Amniotic stem cell (primary cell): ENCODE measurements around the gene RALGPS1.
"Not testable (repeated sequence)": the region's sequence is repeated elsewhere in the genome, so short reads cannot be mapped to it uniquely, and the experiment has no call there.

Experiments used
- DNase-seq: peaks from one replicate; lab custom pipeline; 2025; lab: John Stamatoyannopoulos, UW

The RALGPS1 gene

DNA sequence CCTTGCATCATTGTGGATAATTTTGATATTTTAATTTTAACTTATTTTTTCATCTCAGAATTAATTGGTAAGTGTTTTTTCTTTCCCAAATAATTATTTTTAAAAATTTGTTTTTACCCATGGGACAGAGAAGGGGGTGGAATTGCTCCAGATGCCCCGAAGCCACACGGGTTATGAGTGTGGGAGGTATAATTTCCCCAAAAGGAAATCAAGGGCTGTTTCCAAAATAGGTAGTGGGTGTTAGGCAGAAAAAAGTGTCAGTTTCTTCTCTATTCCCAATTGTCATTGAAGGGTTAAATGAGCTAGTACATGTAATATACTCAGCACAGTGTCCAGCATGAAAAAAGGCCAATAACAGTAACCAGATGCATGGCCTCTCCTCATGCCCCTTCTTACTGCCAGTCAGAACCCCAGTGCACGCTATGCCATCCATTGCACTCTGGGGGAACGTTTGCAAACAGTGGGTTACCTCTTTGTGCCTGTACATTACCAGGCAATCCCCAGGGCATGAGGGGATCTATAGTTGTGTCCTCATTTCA, 244.3 kb downstream of the RALGPS1 start:
- DNase-seq: no peak

DNA sequence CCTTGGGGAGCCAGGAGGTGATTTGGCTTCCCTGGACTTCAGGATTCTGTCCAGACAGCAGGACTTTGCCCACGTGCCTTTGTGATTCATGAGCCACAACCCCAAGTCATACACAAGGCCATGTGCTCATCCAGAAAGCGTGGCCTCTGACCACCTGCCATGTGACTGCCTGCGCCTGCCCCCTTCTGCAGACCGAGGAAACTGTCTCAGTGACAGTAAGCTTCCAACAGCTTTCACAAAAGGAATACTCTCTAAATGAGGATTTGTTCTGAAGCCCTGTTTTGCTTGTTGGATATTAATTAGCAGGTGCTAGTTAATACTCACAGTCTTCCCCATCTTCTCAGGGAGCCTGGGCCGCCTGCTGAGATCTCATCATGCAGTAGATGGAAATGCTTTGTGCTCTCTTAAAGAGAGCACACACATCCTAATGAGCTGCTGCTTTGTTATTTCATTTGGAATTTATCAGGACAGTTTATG, 244.8 kb downstream of the RALGPS1 start:
- DNase-seq: peak; percentile 2

DNA sequence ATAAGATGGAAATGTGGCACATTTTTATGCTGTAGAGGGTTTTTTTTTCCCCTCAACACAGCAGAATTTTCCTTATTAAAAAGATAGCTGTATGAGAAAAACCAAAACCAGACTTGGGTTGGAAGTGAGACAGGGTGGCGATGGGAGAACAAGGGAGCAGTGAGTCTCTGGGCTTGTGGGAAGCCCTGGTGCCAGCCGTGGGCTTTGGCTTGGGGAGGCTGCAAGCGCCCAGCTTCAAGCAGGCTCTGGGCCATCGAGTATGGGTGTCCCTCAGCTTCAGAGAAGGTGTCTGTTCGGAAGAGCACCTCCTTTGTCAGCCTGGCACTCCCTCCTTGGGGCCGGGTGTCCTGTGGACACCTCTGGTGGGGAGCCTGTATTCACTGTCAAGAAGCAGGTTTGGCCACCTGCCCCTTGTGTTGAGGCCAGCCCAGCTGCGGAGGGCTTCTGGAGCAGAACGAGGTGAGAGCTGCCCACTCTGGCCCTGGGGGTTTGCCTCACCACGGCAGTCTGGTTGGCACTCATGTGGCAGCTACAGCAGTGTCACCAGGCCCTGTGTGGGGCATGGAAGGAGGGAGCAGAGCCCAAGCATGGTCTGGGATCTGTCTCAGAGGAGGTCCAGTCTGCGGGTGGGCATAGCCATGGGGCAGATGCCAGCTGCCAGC, 245.5 kb downstream of the RALGPS1 start:
- no peak for DNase-seq

DNA sequence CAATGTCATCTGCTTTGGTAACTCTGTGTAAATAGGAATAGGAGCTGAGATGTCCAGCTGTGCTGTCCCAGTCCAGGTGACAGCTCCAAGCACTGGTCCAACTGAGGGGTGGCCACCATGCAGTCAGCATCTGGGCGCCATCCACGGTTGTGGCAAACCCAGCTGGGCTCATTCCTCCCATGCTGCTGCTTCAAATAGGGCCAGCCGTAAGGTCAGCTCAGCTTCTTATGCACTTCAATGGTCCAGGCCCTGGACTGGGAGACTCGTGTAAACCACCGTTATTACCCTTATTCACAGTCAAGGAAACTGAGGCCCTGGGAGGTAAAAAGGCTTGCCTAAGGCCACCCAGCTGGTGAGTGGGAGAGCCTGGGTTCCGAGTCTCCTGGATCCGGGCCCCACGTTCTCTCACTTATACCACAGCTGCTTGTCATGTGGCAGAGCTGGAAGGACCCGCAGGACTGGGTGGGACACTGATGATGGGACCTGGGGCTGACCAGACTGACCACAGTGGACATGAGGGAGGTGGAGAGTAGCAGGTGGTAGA, 246.6 kb downstream of the RALGPS1 start:
- no peak for DNase-seq

DNA sequence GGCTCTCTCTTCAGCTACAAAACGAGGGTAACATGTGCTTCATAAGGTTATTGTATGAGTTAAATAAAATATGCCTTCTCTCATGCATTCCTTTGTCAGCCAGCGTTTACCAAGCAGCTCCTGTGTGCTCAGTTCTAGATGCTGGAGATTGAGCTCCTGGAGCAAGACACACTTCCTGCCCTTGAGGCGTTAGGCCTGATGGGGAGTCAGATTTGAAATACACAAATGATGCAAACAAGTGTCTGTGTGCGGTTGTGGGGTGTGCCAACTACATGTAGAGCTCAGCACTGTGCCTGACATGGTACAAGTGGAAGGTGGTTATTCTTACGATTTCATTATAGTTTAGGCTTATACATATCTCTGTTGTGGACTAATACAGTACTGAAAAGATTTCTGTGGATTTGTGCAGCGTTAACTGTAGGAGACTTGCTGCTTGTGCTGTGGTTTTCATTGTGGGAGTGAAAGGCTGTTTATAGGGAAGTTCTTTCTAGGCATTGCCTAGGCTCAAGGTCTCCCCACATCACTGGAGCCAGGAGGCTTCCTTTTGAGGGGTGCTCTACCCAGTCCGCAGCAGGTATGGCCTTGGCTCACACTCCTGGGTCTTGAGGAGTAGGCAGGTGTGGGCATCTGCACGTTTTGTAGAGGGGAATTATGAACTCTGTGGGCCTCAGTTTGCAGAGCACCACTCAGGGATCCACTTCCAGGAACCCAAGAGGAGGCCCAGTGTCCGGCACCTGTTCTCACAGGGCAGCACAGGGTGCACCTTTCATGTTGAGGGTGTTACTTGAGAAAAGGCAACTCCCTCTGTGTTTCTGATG, 247.7 kb downstream of the RALGPS1 start:
- DNase-seq: no peak

DNA sequence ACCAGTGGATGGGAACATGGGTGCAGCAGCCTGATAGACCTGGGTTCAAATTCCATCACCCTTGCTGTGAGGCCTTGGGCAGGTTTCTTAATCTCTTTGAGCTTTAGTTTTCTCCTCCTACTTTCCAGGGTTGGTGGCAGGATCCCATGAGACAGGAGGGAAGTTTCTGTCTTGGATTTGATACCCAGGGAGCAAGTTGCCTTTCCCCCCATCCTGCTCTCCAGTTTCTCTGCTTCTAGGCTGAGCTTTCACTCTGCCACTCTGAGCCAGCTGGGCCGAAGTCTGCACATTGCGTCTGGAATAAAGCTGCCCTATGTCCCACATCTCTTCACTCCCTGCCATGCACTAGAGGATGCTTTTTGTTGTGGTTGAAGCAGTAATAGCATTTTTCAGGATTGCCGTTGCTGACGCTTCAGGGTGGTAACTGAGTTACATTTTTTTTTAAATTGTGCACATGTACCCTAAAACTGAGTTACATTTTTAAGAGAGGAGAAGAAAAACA, 248.3 kb downstream of the RALGPS1 start:
- no peak for DNase-seq

DNA sequence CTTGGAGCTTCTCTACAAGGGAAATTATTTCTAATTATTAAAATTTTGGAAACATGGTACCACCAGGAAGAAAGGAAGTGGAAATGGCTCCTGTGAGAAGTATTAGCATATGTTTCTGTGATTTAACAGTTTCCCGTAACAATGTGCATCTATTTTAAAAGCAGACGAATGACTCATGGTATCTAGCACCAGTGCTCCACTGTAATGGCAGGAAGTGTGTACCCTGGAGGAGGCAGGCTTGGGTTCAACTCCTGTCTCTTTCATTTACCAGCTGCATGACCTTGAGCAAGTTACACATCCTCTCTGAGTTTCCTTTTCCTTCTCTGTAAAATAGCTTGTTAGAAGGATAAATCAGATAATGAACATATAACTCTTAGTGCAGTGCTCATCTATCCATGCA, 248.8 kb downstream of the RALGPS1 start:
- DNase-seq: peak; percentile 7

DNA sequence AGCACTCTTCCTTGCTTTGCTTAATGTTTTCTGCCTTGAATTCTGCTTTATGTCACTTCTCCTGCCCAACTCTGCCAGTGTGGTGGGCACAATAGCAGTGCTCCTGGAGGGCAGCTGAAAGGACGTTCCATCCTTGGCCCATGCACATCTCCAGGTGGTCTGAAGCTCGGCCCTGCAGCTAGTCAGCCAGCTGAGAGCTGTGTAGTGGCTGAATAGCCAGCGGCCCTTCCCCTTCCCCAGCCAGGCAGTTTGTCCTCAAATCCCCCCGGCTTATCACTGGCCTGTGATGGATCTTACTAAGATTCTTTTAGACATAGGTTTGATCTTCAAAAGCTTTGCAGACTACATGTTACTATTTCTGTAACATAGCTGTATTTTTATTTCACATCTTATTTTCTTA, 250.5 kb downstream of the RALGPS1 start:
- no peak for DNase-seq

DNA sequence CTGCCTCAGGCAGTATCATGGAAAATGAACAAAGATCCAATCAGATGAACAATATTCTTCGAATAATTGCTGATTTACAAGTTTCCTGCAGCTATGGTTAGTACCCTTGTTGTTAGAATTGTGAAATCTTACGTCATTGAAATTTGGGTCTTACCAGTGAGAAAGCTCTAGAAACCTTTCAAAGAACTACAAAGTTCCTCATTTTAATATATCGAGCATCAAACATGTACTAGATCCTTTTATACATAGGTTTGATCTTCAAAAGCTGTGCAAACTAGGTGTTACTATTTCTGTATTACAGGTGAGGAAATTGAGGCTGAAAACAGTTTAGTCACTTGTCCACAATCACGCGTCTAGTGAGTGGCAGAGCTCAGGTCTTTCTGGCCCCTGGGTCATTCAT, 251.5 kb downstream of the RALGPS1 start:
- DNase-seq: no peak

DNA sequence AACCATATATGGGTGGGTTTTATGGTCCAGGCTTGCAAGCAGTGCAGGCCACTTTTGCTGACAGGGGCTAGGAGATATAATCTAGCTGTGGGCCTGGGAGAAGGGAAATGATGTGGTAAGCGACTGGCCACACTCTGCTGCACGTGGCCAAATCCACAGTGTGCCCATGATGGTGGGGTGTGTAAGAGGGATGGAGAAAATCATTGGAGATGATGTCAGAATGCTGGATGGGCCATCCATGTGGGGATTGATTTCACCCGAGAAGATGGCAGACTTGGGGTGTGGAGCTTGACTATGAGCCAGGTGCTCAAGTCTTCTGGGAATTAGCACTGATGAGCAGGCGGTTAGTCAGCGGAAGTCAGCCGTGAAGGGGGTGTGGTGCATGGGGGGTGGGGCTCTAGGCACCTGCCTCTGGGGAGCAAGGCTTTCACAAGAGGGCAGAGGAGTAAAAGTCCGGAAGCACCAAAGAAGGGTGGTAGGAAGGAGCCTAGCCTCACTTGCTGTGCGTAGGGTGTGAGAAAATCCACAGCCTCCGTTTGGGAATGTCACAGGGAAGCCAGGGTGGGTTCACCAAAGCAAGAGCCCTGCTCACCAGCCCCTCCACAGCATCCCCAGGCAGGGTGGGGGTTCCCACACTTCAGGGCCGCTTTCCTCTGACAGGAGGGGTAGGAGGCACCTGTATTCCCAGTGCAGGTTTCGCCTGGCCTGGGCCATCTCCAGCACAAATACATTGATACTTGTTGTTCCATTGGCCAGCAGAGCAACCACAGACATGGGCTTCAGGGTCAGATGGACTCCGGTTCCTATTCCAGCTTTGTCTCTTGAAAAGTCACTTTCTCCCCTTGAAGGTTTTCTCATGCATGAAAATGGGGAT, 252.3 kb downstream of the RALGPS1 start:
- no peak for DNase-seq

DNA sequence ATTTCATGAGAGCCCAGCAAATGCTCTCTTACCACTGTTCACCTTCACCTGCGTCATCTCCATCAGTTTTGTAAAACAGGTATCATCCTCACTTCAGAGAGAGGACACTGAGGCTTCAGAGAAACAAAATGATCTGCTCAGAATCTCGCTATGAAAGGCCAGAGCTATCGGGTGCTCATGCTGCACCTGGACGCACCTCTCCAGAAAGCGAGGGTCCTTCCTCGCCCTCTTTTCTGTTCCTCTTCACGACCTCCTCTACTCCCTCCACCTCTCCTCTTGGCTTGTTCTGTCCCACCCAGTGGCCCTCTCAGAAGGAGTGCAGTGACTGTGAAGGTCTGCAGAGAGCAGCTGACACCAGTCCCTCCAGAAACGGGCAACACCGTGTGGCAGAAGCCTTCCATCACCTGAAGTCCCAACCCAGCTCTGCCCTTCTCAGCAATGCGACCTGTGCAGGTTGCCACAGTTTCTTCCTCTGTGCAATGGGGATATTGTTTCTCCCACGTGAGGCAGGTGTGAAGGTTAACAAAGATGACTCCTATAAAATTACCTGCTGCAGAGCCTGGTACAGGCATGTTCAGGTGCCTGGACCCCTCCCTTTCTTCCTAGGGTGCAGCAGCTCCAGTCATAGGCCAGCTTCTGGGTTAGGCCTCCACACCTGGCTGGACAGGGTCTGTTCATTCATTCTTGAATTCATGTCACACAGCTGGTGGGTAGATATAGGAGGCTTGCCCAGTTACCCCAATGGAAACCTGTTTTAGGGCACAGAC, 253.2 kb downstream of the RALGPS1 start:
- DNase-seq: no peak

DNA sequence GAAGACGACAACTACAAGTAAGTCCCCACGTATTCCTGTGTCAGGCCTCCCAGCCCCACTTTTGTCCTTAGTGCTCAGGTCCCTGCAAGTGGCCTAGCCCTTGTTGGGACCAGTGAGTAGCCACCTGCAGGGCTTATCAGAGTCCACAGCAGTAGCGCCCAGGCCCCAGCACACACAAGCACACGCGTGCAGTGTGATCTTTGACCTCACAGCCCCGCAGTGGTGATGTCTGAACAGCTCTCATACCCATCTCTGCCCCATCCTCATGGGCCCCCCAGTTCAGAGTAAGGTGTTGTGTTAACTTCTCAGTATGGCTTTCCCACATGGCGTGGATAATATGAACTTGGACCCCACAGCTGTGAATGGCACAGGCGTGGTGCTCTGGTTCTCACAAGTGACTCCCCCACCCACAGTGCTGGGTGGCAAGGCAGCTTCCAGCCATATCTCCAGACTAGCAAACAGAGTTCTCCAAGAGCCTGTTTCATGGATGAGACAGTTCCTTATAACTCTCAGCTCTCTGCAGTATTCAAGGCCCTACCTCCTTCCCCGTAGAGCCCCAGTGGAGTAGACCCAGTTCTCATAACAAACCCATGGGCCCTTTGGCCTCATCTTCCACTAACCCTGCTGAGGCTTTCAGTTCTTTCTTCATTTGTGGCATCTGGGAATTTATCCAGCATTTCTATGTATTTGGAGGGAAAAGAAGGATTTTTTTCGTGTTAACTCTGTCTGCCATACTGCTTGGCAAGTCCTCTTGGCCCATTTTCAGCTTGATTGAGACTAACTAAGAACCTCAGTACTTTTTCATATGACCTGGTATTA, 254.4 kb downstream of the RALGPS1 start:
- DNase-seq: no peak

DNA sequence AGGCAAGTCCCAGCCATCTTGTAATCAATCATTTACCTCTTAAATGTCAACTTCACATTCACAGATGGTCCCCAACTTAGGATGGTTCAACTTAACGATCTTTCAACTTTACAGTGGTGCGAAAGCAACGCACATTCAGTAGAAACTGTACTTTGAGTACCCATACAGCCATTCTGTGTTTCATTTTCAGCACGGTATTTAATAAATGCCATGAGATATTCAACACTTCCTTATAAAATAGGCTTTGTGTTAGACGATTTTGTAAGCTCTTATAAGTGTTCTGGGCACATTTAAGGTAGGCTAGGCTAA, 254.9 kb downstream of the RALGPS1 start:
- DNase-seq: no peak

DNA sequence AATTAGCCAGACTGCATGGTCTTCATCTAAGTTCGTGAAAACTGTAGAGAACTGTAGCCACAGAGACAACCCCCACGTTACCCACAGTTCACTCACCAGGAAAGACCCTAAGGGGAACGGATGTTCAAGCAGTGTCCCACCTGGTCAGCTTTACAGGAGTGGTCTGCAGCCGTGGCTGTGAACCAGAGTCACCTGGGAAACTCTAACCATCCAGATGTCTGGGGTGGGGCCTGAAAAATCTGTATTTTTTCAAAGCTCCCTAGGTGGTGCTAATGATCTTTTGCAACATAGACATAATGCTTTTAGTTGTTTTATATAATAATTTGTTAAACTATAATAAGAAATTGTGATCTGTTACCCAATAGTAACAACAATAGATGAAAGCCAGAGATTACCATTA, 255.5 kb downstream of the RALGPS1 start:
- no peak for DNase-seq

DNA sequence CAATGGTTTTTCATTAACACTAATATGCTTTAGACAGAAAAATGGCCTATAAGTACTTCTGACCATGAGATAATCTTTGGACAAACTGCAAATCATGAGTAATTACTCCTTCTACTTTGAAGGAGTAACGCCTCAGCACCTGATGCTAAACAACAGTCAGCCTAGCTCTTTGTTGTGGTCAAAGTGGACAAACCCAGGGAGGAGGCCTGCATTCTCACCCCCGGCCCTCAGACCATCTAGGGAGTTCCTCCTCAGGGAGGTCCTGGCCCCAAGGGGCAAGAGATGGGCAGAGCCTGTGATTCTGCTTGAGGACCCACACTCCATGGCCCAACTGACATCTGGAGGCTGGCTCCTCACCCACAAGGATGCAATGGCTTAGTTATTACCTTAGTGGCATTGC, 256.1 kb downstream of the RALGPS1 start:
- DNase-seq: no peak

DNA sequence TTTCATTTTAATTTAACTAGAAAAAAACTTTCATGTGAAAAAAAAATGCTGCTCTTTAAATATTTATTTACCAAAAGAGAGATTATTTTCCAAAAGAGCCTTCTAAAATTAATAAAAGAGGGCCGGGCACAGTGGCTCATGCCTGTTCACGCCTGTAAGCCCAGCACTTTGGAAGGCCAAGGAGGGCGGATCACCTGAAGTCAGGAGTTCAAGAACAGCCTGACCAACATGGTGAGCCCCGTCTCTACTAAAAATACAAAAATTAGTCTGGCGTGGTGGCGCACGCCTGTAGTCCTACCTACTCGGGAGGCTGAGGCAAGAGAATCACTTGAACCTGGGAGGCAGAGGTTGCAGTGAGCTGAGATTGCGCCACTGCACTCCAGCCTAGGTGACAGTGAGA, 256.8 kb downstream of the RALGPS1 start:
- DNase-seq: not testable (repeated sequence)

DNA sequence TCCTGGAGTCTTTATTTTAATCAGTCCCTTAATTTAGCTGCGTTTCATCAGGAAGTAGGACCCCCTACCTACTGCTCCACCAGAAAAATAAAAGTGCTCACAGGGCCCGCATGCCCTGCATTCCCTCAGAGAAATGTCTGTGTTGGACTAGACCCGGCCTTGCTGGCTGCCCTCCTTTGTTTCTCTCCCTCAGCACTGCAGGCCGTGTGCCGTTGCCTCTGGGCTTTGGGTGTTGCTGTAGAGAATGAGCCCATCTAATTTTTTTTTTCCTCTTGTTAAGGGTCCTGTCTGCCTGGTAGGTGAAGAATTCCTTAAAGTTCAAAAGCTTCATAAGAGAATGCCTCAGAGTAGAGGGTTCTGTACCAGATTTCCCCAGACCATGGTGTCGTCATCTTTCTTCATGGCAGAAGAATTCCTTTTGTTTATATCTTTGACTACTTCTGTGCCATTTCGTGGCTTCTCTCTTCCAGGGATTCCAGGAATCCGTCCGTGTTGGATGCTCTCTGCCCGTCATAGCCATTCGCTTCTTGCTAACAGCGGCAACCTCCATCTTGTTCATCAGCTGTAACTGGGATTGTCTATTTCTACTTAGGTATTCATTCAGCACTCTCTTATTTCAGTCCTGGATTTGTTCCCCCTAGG, 257.6 kb downstream of the RALGPS1 start:
- DNase-seq: no peak

DNA sequence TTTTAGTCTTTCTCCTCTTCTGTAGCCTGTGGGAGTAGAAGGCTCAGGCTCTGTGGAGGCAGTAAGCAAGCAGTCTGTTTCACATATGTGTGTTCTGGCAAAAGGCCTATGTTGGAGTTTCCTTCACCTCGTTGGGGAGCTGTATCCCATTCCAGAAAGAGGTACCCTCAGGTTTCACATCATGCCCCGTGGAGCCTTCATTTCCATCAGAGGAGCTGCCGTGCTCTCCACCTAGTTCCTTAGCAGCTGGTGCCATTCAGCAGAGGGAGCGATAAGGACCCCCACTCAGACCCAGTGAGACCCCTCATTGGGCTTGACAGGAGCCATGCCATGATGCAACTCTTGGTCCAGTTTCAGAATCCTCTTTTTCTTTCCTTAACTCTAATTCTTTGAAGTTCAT, 258.5 kb downstream of the RALGPS1 start:
- no peak for DNase-seq

DNA sequence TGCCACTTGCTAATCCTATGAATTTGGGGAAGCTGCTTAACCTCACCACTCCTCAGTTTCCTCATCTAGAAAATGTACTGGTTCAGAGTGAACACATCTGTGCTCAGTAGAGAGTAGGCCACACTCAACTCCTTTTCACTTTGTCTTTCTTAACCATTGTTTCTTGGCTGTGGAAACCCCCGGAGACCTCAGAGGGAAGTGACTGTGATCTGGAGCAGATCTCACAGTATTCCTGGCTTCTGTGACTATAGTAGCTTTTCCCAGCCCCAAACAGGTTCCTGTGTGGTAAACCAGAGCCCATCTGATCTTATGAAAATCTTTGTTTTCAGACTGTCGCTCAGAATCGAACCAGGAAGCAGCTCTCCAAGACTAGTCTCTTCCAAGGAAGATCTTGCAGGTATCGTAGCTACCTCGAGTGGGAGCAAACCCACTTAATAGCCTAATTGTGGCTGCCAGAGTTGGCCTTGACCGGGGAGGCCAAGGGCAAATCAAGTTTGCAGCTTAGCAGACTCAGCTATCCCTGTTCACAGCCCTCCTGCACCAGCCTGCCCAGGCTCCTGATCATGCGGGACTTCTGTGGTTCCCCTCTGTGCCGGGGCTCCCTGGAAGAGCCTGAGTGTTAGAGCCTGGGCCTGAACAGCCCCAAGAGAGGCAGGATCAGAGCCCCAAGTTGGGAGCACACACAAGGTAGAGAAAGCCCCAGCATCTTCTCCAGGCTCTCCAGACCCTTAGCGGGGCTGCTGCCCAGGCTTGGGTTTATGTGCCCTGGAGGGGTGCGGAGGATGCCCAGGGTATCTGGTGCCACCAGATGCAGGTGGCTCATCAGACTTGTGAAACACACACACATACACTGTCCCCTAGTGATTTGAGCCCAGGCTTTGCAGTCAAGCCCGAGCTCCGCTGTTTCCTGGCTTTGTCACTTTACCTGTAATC, 260.1 kb downstream of the RALGPS1 start:
- no peak for DNase-seq
